Daoy (cell line): ENCODE data around the gene PARD6G. TPM values are rescaled to one million over a fixed set of nuclear protein-coding genes. Genes with fewer than 3 reads are reported as not detected.
"Not testable (repeated sequence)": the region's sequence is repeated elsewhere in the genome, so short reads cannot be mapped to it uniquely, and the experiment has no call there.

Experiments used
- DNase-seq: peaks from one replicate; pipeline ENCODE4 v3.0.0-alpha.2; 2015; ENCODE audit warnings: low read depth
- total RNA-seq: library from RNA; depleted of rRNA; stranded (reverse); fragments of >200 nt; shearing (Covaris generic); gene quantifications from 2 replicates; pipeline ENCODE4 v1.2.3, GENCODE V29; 2014

The PARD6G gene
- total RNA-seq, 1 experiment from 2014 or later, result 1.3 TPM

- peak; percentile 59 for DNase-seq
Measured at GRCh38 chr18:80171054-80171872, 76.1 kb downstream of the PARD6G start.

GRCh38 chr18:80170395-80171053, 76.8 kb downstream of the PARD6G start:
- no peak for DNase-seq

GRCh38 chr18:80169607-80170006, 77.7 kb downstream of the PARD6G start:
- DNase-seq, result no peak

GRCh38 chr18:80168982-80169381, 78.3 kb downstream of the PARD6G start:
- DNase-seq, result no peak

- no peak for DNase-seq
Measured at GRCh38 chr18:80168346-80168745, 79.0 kb downstream of the PARD6G start.

- DNase-seq, result no peak
Measured at GRCh38 chr18:80167931-80168330, 79.4 kb downstream of the PARD6G start.

- no peak for DNase-seq
Measured at GRCh38 chr18:80167331-80167730, 80.0 kb downstream of the PARD6G start.

- DNase-seq, result no peak
Measured at GRCh38 chr18:80166725-80167124, 80.6 kb downstream of the PARD6G start.

- no peak for DNase-seq
Measured at GRCh38 chr18:80166240-80166639, 81.1 kb downstream of the PARD6G start.

- DNase-seq, result not testable (repeated sequence)
Measured at GRCh38 chr18:80164727-80165355, 82.5 kb downstream of the PARD6G start.

GRCh38 chr18:80163183-80163582, 84.1 kb downstream of the PARD6G start:
- no peak for DNase-seq

- no peak for DNase-seq
Measured at GRCh38 chr18:80161781-80162417, 85.4 kb downstream of the PARD6G start.

- DNase-seq, result no peak
Measured at GRCh38 chr18:80159713-80160636, 87.3 kb downstream of the PARD6G start.

GRCh38 chr18:80158365-80158764, 88.9 kb downstream of the PARD6G start:
- no peak for DNase-seq

- peak; percentile 57 for DNase-seq
Measured at GRCh38 chr18:80157708-80158343, 89.5 kb downstream of the PARD6G start.

- no peak for DNase-seq
Measured at GRCh38 chr18:80154293-80154692, 93.0 kb downstream of the PARD6G start.

- no peak for DNase-seq
Measured at GRCh38 chr18:80149667-80150066, 97.6 kb downstream of the PARD6G start.

GRCh38 chr18:80148326-80149199, 98.8 kb downstream of the PARD6G start:
- no peak for DNase-seq
